ENCODE measurements around the gene MXRA8.

DNA sequence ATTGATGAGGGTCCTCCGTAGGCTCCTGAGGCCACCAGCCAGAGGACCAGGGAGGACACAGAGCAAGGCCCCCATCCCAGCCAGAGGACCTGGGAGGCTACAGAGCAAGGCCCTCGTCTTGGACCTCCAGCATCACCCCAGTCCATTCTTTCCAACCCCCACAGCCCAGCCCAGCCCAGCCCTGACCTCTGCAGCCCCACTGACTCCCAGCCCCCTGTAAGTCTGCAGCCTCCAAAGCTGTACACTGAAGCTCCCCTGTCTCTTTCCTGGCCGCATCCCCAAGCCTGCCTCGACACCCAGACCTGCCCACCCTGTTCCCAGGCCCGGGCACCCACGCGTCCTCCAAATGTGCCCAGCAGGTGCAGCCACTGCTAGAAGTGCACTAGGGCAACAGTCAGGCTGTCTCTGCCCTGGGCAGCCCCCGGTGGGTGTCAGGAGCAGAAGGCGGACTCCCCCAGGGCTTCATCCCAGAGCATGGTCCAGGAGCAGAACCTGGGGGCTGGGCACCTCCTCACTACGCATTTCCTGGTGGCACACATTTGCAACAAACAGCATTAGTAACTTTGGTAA is 11.2 kb downstream of the MXRA8 start:
- TF ChIP-seq, protein P1, sequence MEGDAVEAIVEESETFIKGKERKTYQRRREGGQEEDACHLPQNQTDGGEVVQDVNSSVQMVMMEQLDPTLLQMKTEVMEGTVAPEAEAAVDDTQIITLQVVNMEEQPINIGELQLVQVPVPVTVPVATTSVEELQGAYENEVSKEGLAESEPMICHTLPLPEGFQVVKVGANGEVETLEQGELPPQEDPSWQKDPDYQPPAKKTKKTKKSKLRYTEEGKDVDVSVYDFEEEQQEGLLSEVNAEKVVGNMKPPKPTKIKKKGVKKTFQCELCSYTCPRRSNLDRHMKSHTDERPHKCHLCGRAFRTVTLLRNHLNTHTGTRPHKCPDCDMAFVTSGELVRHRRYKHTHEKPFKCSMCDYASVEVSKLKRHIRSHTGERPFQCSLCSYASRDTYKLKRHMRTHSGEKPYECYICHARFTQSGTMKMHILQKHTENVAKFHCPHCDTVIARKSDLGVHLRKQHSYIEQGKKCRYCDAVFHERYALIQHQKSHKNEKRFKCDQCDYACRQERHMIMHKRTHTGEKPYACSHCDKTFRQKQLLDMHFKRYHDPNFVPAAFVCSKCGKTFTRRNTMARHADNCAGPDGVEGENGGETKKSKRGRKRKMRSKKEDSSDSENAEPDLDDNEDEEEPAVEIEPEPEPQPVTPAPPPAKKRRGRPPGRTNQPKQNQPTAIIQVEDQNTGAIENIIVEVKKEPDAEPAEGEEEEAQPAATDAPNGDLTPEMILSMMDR (conservative IDR thresholded peaks at IDR 0.05; ENCODE audit: low read depth, low read length): no peak
- TF ChIP-seq EZH2phosphoT487 (IDR thresholded peaks at IDR 0.05; ENCODE audit: borderline replicate concordance, low read length): no peak

Measured in PC-3 (cell line).